HCEC 1CT (cell line): Measurements from ENCODE around the gene CBR4.
"Not testable (repeated sequence)": the region's sequence is repeated elsewhere in the genome, so short reads cannot be mapped to it uniquely, and the experiment has no call there.

ENCODE experiments used
- DNase-seq: peaks from one replicate; pipeline ENCODE4 v3.0.0-alpha.2; 2017

The CBR4 gene

GRCh38 chr4:169010125-169011023, at the start of gene CBR4:
Gene CBR4 (minus strand): TSS chr4:169010255. CDS start chr4:169010089, 166 bp downstream.
- DNase-seq = peak; percentile 93

GRCh38 chr4:169059306-169060211, 49.5 kb upstream of the CBR4 start:
- DNase-seq = no peak

- no peak for DNase-seq
Measured at GRCh38 chr4:169058312-169058711, 48.3 kb upstream of the CBR4 start.

- DNase-seq = no peak
Measured at GRCh38 chr4:169054879-169055278, 44.8 kb upstream of the CBR4 start.

- DNase-seq = no peak
Measured at GRCh38 chr4:169052594-169052945, 42.5 kb upstream of the CBR4 start.

GRCh38 chr4:169051761-169052593, 41.9 kb upstream of the CBR4 start:
- DNase-seq = no peak

- DNase-seq = no peak
Measured at GRCh38 chr4:169050881-169051760, 41.1 kb upstream of the CBR4 start.

GRCh38 chr4:169050284-169050683, 40.2 kb upstream of the CBR4 start:
- DNase-seq = no peak

- DNase-seq = no peak
Measured at GRCh38 chr4:169048868-169049414, 38.9 kb upstream of the CBR4 start.

- DNase-seq = no peak
Measured at GRCh38 chr4:169047956-169048355, 37.9 kb upstream of the CBR4 start.

GRCh38 chr4:169045862-169046584, 36.0 kb upstream of the CBR4 start:
- no peak for DNase-seq

GRCh38 chr4:169044714-169045447, 34.8 kb upstream of the CBR4 start:
- DNase-seq = no peak

- no peak for DNase-seq
Measured at GRCh38 chr4:169042608-169043007, 32.6 kb upstream of the CBR4 start.

GRCh38 chr4:169040559-169041261, 30.7 kb upstream of the CBR4 start:
- no peak for DNase-seq

- no peak for DNase-seq
Measured at GRCh38 chr4:169039251-169039954, 29.3 kb upstream of the CBR4 start.

GRCh38 chr4:169037506-169037905, 27.5 kb upstream of the CBR4 start:
- DNase-seq = no peak

GRCh38 chr4:169035871-169036620, 26.0 kb upstream of the CBR4 start:
- DNase-seq = not testable (repeated sequence)

GRCh38 chr4:169033660-169034059, 23.6 kb upstream of the CBR4 start:
- no peak for DNase-seq
